K562 (cell line): ENCODE measurements around the gene NUP205. TPM values are rescaled to one million over a fixed set of nuclear protein-coding genes. Genes with fewer than 3 reads are reported as not detected.

ENCODE experiments used
- ARID3A ChIP-seq: IDR thresholded peaks from 2 replicates; pipeline ENCODE4 v1.6.1; 2012; ENCODE audit warnings: low read depth, low read length, improper control_type of control experiment, borderline replicate concordance
- CHAMP1 ChIP-seq: fragments of 450-650 bp; IDR thresholded peaks from 2 replicates; pipeline ENCODE4 v1.6.1; 2016; ENCODE audit warnings: mild to moderate bottlenecking
- CHD1 ChIP-seq: fragments of 200-600 bp; sonication (generic); IDR thresholded peaks from one replicate; pipeline ENCODE4 v1.6.1; 2012; ENCODE audit warnings: mild to moderate bottlenecking, moderate library complexity, low read length, inconsistent platforms
- CREB1 ChIP-seq, 2 experiments: sonication (generic) in 1 of 2; formaldehyde crosslinking in 1 of 2; IDR thresholded peaks; 2 replicates each; pipeline versions ENCODE4 v1.6.1 to v1.8.0; 2012 to 2022; ENCODE audit warnings: inconsistent platforms in 1 of 2, mild to moderate bottlenecking in 1 of 2, missing genetic modification reagents in 1 of 2, moderate library complexity in 1 of 2
- CTCFL ChIP-seq: IDR thresholded peaks from 2 replicates; pipeline ENCODE4 v1.6.1; 2011; ENCODE audit warnings: borderline replicate concordance, low read depth, mild to moderate bottlenecking, moderate library complexity, low read length; ENCODE audit not compliant: insufficient read depth, poor library complexity, severe bottlenecking
- HMG20B ChIP-seq: fragments of 250-450 bp; sonication (Bioruptor Pico); IDR thresholded peaks from 2 replicates; pipeline ENCODE4 v1.5.0; 2021; ENCODE audit warnings: mild to moderate bottlenecking
- KAT8 ChIP-seq: fragments of 450-650 bp; IDR thresholded peaks from 2 replicates; pipeline ENCODE4 v1.6.1; 2016; ENCODE audit warnings: low read depth, mild to moderate bottlenecking
- KLF6 ChIP-seq: fragments of 250-450 bp; sonication (Bioruptor Pico); IDR thresholded peaks from 2 replicates; pipeline ENCODE4 v1.4.0; 2020; ENCODE audit warnings: mild to moderate bottlenecking, moderate library complexity, borderline replicate concordance
- MED1 ChIP-seq: sonication (generic); formaldehyde crosslinking; IDR thresholded peaks from 2 replicates; pipeline ENCODE4 v1.8.1; 2023; ENCODE audit warnings: missing genetic modification reagents, borderline replicate concordance
- NCOA1 ChIP-seq: fragments of 450-650 bp; IDR thresholded peaks from 2 replicates; pipeline ENCODE4 v1.6.1; 2016; ENCODE audit warnings: low read depth
- NR1H2 ChIP-seq: sonication (generic); formaldehyde crosslinking; IDR thresholded peaks from 2 replicates; pipeline ENCODE4 v1.4.0; 2020; ENCODE audit warnings: mild to moderate bottlenecking, missing genetic modification reagents
- SAFB ChIP-seq: fragments of 200-400 bp; formaldehyde crosslinking; IDR thresholded peaks from 2 replicates; pipeline ENCODE4 v1.6.1; 2017; ENCODE audit warnings: low read depth, low read length, borderline replicate concordance
- SMAD1 ChIP-seq: fragments of 150-350 bp; IDR thresholded peaks from 2 replicates; pipeline ENCODE4 v1.6.1; 2014; ENCODE audit warnings: low read length, low read depth; ENCODE audit not compliant: partially characterized antibody
- TCFL5 ChIP-seq: fragments of 250-450 bp; sonication (Bioruptor Pico); conservative IDR thresholded peaks from 2 replicates; pipeline ENCODE4 v1.6.1; 2021; ENCODE audit warnings: mild to moderate bottlenecking, moderate library complexity, matching md5 sums
- ZFP30 ChIP-seq: fragments of 250-450 bp; sonication (Bioruptor Pico); IDR thresholded peaks from 2 replicates; pipeline ENCODE4 v1.8.0; 2022; ENCODE audit warnings: moderate library complexity, mild to moderate bottlenecking, inconsistent platforms, borderline replicate concordance
- polyA plus RNA-seq, 8 experiments: library from polyadenylated mRNA; depleted of rRNA in 4 of 8; stranded (reverse) in 5 of 8; unstranded in 3 of 8; fragments of >200 nt; fragmentation: Nextera tagmentation in 2 of 8; fragmentation: Illumina TruSeq in 1 of 8; extraction: Ambion mirVana in 2 of 8; extraction: Trizol in 1 of 8; gene quantifications; 2 replicates each; pipeline versions ENCODE4 v1.2.1 to v1.2.3, GENCODE V29; 2011 to 2014; ENCODE audit warnings: inconsistent platforms in 1 of 8, missing spikeins in 1 of 8
- total RNA-seq, 7 experiments: library from RNA; depleted of rRNA in 6 of 7; stranded (reverse); fragments of >200 nt in 6 of 7; fragmentation: Illumina TruSeq in 2 of 7; extraction: Trizol in 2 of 7; gene quantifications; 2 replicates each; pipeline versions ENCODE4 v1.2.1 to v1.2.3, GENCODE V29; 2011 to 2021; ENCODE audit warnings: low replicate concordance in 1 of 7

NUP205 gene
- total and polyA plus RNA-seq, 9 of the 15 experiments (the other 6 are each of a cell fraction or from before 2014, with no cell fraction given), result 101 to 282 (median 193) TPM

GRCh38 chr7:135672560-135673359, 115.0 kb downstream of the NUP205 start (continued):
- TF ChIP-seq CTCFL (peak; percentile 51), CHAMP1 (no peak), SAFB (no peak), MED1 (no peak), ARID3A (peak; percentile 80; the same call in 1 of the 2 replicates), KLF6 (no peak), SMAD1 (no peak), NR1H2 (no peak), ZFP30 (no peak), KAT8 (no peak), NCOA1 (no peak), HMG20B (no peak), CHD1 (no peak), CREB1 (IDR thresholded peaks at IDR 0.05) (no peak), CREB1 (CRISPR knock-in tag; IDR thresholded peaks at IDR 0.05) (no peak), TCFL5 (CRISPR knock-in tag) (no peak)
- TF ChIP-seq, all 486 proteins: peak for 19
